K562 (cell line): ENCODE results near the gene GPR37.

Experiments
- ELF4 ChIP-seq: fragments of 450-650 bp; formaldehyde crosslinking; IDR thresholded peaks from 2 replicates; pipeline ENCODE4 v1.4.0; 2022; ENCODE audit warnings: missing genetic modification characterization
- MYNN ChIP-seq, 2 experiments: sonication (generic); formaldehyde crosslinking in 1 of 2; IDR thresholded peaks; 2 replicates each; pipeline versions ENCODE4 v1.5.0 to v1.6.1; 2016 to 2020; ENCODE audit warnings: antibody characterized with exemption in 1 of 2, missing genetic modification reagents in 1 of 2
- SP2 ChIP-seq: IDR thresholded peaks from 2 replicates; pipeline ENCODE4 v1.6.1; 2011; ENCODE audit warnings: mild to moderate bottlenecking, low read depth, low read length, moderate library complexity; ENCODE audit not compliant: poor library complexity, severe bottlenecking; ENCODE audit errors: extremely low read depth
- TRIM28 ChIP-seq: fragments of 450-650 bp; IDR thresholded peaks from 2 replicates; pipeline ENCODE4 v1.6.1; 2017
- TF ChIP-seq, protein P1 (sequence below), 2 experiments: fragments of 450-650 bp; conservative IDR thresholded peaks; 2 replicates each; pipeline ENCODE4 v1.6.1; 2017; ENCODE audit warnings: mild to moderate bottlenecking in 2 of 2, moderate library complexity in 2 of 2

GRCh38 chr7:124761164-124761715 is 4.4 kb downstream of the GPR37 start:
- TF ChIP-seq ELF4 (CRISPR knock-in tag), result no peak
- no peak for TF ChIP-seq SP2
- TF ChIP-seq, protein P1, sequence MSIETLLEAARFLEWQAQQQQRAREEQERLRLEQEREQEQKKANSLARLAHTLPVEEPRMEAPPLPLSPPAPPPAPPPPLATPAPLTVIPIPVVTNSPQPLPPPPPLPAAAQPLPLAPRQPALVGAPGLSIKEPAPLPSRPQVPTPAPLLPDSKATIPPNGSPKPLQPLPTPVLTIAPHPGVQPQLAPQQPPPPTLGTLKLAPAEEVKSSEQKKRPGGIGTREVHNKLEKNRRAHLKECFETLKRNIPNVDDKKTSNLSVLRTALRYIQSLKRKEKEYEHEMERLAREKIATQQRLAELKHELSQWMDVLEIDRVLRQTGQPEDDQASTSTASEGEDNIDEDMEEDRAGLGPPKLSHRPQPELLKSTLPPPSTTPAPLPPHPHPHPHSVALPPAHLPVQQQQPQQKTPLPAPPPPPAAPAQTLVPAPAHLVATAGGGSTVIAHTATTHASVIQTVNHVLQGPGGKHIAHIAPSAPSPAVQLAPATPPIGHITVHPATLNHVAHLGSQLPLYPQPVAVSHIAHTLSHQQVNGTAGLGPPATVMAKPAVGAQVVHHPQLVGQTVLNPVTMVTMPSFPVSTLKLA (conservative IDR thresholded peaks at IDR 0.05), result no peak
- no peak for TF ChIP-seq TRIM28
- no peak for TF ChIP-seq MYNN (IDR thresholded peaks at IDR 0.05)
- no peak for TF ChIP-seq MYNN (CRISPR knock-in tag; IDR thresholded peaks at IDR 0.05)
